GM12864 (cell line): ENCODE results near the gene PIGN.

Source experiments
- DNase-seq: peaks from one replicate; pipeline ENCODE4 v3.0.0-alpha.2; 2011; ENCODE audit warnings: low read depth
- H3K4me3 ChIP-seq: 2 replicates; pipeline ENCODE4 v1.5.1; 2011; ENCODE audit warnings: mild to moderate bottlenecking, low read depth, low read length, control low read depth
- CTCF ChIP-seq: IDR thresholded peaks from 2 replicates; pipeline ENCODE4 v1.5.1; 2011; ENCODE audit warnings: low read depth, mild to moderate bottlenecking, moderate library complexity, low read length, control low read depth, inconsistent platforms; ENCODE audit errors: missing control alignments

PIGN gene

GRCh38 chr18:61991201-61991600 is 195.7 kb downstream of the PIGN start:
- no peak for TF ChIP-seq CTCF
- no peak overlapping the region for H3K4me3 ChIP-seq
- DNase-seq: no peak
